D341Med (cell line): ENCODE results near the gene KLF12.

ENCODE experiments used
- DNase-seq: peaks from one replicate; pipeline ENCODE4 v3.0.0; 2012; ENCODE audit warnings: low spot score

The KLF12 gene

DNA sequence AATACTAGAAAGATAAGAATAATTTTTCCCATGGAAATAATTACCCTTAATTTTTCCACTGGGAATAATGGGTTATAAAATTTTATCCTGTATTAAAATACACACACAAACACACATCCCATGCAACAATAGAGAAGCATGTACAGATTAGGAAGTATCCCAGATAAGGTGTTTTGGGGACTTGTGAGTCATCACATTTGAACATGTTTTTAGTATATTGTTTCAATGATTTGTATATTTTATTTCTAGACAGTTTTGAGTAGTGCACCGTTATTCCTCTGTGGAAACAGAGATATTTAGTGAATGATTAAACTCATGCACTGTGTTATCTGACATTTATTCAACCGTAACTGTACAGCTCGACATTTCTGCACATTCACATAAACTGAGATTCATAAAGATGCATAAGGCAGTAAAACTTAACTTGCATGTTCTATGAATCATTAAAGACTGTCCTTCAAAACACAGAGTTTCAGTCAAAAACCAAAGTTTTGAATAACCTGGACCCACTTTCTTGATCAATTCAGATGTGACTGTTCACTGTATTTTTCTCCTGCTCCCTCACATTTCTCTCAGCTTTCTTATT, 30.1 kb downstream of the KLF12 start:
- no peak for DNase-seq

DNA sequence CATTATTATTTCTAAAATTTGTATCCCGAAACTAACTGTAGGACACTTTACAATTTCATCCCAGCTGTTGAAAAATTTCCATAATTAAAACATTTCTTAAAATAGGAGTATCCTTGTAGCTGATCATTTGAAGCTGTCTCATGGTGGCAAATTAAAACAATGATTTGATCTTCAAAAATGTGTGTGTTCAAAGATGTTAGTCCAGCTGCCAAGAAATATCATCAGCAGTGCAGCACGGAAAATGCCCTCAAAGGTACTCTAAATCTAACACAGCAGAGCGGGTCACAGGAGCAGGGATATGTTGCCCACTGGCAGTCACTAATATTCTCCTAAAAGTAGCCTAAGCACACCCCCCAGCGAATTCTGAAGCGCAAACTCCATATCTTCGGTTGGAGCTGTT, 31.0 kb downstream of the KLF12 start:
- DNase-seq, result no peak

DNA sequence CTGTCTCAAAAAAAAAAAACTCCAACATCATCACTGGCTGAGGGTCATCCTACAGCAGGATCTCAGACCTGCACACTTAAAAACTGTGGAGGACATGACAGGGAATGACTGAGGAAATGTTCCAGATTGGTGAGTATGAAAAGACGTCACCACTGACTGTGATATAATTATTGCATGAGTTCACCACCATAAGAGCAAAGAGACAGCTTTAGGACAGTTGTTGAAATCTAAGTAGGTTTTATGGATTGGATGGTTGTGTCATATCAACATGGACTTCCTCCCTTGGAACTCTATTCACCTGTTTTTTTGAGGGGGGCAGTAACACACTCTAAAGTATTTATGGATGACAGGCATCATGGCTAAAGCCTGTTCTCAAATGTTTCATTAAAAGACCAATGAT, 31.5 kb downstream of the KLF12 start:
- DNase-seq, result no peak

DNA sequence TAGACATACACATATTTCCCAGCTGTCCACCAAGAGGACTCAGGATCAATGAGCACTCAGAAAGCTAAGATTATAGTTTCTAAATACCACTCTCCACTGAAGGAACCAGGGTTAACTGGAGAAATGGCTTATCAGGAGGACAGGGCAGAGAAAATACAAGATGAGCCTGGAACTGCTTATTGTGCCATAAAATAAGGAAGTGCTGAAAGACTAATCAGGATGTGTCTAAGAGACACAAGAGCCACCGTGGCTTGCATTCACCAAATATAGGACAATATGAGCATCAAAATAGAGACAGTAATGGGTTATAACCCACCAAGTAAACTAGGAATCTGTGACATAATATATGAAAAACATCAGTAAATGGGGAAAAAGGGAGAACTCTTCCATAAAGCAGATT, 32.8 kb downstream of the KLF12 start:
- DNase-seq, result no peak

DNA sequence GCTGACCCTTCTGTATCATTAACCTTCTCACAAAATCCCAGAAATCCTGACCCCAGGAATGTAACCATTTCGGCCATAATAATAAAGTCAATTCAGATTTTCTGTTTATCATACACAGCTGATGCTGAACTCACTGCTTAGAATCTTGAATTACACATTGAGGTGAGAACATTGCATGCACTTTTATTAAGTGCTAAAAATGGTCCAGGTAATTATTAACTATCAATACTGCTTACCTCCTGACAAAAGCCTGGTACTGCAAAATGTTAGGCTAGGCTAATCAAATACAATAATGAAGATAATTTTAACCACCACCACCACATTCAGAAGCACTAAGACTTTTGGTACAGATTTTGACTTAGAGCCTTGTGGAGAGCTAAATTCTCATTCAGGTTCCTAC, 36.1 kb downstream of the KLF12 start:
- DNase-seq, result no peak

DNA sequence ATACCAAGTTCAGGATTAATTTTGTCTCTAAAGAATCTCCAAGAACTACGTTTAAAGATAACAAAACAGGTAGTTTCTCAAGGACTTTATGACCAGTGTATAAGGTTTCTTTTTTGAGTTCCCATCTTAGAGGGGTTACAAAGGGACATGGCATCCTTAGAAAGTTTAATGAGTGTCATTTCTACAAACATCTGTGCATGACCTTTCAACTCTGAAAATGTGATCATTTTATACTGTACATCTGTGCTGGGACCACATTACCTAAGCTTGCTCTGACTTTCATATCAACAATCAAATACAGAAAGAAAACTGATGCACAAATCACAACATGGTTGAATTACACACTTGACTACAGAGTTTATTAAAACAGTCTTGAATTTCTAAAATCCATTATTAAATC, 37.1 kb downstream of the KLF12 start:
- DNase-seq, result no peak

DNA sequence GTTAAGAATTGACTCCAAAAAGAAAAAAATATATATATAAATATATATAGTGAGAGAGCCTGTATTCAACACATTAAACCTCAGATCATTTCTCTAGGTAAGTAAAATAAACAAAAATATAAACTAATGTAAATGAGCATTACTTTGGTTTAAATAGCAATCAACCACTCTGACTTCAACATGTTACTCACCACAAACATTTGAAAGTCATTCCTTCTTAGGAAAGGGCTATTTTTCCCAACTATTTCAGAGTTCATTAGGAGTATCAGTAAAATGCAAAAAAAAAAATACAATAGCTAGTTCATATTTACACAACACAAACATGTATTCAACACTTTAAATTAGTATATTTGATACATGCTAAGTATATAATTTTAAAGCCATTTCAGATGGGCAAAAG, 40.5 kb downstream of the KLF12 start:
- no peak for DNase-seq

DNA sequence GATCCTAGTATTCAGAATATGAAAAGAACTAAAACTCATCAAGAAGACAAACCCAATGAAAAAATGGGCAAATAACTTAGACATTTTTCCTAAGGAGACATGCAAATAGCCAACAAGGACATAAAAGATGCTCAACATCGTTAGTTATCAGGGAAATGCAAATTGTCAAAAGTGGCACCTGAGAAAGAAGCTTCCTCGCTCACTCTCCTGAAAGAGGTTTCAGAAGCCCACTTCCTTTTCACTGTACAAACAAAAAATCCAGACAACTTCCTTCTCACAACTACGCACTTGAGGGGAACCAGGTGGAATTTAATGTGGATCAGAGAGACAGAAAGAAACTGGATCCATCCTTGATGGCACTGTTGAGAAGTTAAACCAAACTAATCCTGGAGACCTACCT, 41.5 kb downstream of the KLF12 start:
- DNase-seq, result no peak

DNA sequence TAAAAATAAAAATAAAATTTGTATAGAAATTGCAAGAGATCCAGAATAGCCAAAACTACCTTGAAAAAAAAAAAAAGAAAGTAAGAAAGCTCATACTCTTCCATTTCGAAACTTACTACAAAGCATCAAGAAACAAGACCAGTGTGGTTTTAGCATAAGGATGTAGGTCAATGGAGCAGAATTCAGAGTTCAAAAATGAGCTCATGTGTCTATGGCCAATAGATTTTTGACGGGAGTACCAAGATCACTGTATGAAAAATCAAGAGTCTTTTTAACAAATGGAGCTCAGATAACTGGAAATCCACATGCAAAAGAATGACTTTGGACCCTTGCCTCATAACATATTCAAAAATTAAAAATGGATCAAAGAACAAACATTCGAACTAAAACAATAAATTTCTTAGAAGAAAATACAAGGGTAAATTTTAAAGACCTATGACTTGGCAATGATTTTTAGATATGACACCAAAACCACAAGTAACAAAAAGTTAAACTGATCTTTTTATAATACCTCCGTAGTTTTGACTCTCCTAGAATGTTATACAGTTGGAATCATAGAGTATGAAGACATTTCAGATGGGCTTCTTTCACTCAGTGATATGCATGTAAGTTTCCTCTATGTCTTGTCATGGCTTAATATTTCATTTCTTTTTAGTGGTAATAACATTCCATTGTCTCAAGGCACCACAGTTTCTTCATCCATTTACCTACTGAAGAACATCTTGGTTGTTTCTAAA, 43.2 kb downstream of the KLF12 start:
- DNase-seq, result no peak

DNA sequence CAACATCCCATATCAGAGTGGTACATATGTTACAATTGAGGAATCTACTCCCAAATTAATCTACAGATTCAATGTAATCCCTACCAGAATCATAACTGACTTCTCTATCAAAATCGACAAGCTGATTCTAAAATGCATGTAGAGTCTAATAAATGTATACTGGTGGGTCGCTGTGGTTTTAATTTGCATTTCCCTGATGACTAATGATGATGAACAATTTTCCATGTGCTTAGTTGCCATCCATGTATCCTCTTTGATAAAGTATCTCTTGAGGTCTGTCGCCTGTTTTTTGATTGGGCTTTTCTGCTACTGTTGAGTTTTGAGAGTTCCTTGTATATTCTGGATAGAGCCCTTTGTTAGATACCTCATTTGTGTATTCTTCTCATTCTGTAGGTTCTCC, 43.8 kb downstream of the KLF12 start:
- DNase-seq, result no peak

DNA sequence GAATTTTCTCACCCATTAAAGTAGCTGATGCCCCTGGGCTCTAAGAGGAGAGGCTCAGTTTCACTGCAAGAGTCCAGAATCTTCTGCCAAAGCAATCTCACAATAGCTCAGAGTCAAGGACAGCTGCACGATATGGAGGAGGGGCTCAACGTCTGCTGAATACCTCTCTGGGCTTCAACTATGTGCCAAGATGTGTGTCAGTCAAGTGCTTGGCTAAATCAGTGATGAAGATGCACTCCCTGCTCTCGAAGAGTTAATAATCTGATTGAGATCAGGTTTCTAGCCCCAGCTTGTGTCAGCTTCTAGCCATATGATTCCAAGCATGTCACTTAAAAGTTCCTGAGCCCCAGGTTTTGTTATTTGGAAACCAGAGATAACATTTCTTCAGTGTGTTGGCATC, 46.8 kb downstream of the KLF12 start:
- DNase-seq, result no peak
